Measurements from ENCODE around the gene STXBP6.
"Not testable (repeated sequence)": the region's sequence is repeated elsewhere in the genome, so short reads cannot be mapped to it uniquely, and the experiment has no call there.

STXBP6 gene

GRCh38 chr14:24780281-24780680 is 269.7 kb downstream of the STXBP6 start:
- TF ChIP-seq CTCF (IDR thresholded peaks at IDR 0.05; ENCODE audit: low read depth, low read length) = no peak
- no peak for DNase-seq (ENCODE audit: extremely low read depth, low read depth)

- no peak for DNase-seq (ENCODE audit: extremely low read depth, low read depth)
- no peak for TF ChIP-seq CTCF (IDR thresholded peaks at IDR 0.05; ENCODE audit: low read depth, low read length)
These were observed 272.3 kb downstream of the STXBP6 start for GRCh38 chr14:24777678-24778077.

GRCh38 chr14:24775950-24776349 is 274.0 kb downstream of the STXBP6 start:
- no peak for TF ChIP-seq CTCF (IDR thresholded peaks at IDR 0.05; ENCODE audit: low read depth, low read length)

GRCh38 chr14:24774187-24774915 is 275.6 kb downstream of the STXBP6 start:
- no peak for TF ChIP-seq CTCF (IDR thresholded peaks at IDR 0.05; ENCODE audit: low read depth, low read length)
- DNase-seq (ENCODE audit: extremely low read depth, low read depth) = no peak

More at GRCh38 chr14:24775950-24776349, 274.0 kb downstream of the STXBP6 start:
- DNase-seq (ENCODE audit: extremely low read depth, low read depth) = no peak

- not testable (repeated sequence) for DNase-seq (ENCODE audit: extremely low read depth, low read depth)
These were observed 276.4 kb downstream of the STXBP6 start for GRCh38 chr14:24773564-24773963.

- TF ChIP-seq CTCF (IDR thresholded peaks at IDR 0.05; ENCODE audit: low read depth, low read length) = no peak
- no peak for DNase-seq (ENCODE audit: extremely low read depth, low read depth)
These were observed 283.5 kb downstream of the STXBP6 start for GRCh38 chr14:24766434-24766833.

- DNase-seq (ENCODE audit: extremely low read depth, low read depth) = no peak
- no peak for TF ChIP-seq CTCF (IDR thresholded peaks at IDR 0.05; ENCODE audit: low read depth, low read length)
These were observed 288.8 kb downstream of the STXBP6 start for GRCh38 chr14:24761141-24761540.

Measured in AG09319 (cell line).